Hematopoietic multipotent progenitor cell treated with erythropoietin and hydrocortisone succinate and interleukin-3 and kit ligand, for 4 days (in vitro differentiated cells): Measurements from ENCODE around the gene CDC26.
"Not testable (repeated sequence)": the region's sequence is repeated elsewhere in the genome, so short reads cannot be mapped to it uniquely, and the experiment has no call there.

Experiments used
- DNase-seq: peaks from one replicate; pipeline ENCODE4 v3.0.0-alpha.2; 2015

CDC26 gene

GRCh38 chr9:113237026-113237425 lies 38.3 kb downstream of the CDC26 start:
- no peak for DNase-seq

DNA sequence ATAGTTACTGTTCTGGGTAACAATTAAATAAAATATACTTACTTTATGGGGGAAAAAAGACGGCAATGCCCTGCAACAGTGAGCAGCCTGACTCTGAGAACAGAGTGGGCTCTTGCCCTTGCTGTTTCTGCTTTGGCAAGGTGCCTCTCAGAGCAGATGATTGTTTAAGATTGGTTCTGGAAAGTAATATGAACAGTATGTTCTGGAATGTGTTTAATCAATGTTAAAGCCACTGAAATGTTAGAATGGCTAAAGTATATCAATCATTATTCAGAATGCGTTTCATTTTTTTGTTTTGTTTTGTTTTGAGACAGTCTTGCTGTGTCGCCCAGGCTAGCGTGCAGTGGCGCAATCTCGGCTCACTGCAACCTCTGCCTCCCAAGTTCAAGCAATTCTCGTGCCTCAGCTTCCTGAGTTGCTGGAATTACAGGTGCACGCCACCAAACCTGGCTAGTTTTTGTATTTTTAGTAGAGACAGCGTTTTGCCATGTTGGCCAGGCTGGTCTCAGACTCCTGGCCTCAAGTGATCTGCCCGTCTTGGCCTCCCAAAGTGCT lies 39.6 kb downstream of the CDC26 start:
- not testable (repeated sequence) for DNase-seq

- DNase-seq: peak; percentile 33
Measured at GRCh38 chr9:113231701-113232100, 43.7 kb downstream of the CDC26 start.

GRCh38 chr9:113228130-113228665 lies 47.2 kb downstream of the CDC26 start:
- DNase-seq: no peak

GRCh38 chr9:113227436-113227835 lies 47.9 kb downstream of the CDC26 start:
- DNase-seq: no peak

DNA sequence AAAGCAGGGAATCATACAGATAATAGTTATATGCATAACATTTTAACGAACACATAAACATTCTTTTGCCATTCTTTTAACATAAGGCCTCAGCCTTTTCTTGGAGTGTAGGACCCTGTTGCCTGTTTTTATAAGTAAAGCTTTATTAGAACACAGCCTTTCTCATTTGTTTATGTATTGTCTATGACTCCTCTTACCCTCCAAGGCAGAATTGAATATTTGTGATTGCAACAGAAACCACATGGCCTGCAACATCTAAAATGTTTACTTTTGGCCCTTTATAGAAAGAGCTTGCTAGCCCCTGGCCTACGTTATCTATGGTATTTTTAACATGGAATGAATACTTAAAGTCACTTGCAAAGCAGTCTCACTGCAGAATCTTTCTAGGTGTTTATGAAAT lies 51.4 kb downstream of the CDC26 start:
- no peak for DNase-seq

DNA sequence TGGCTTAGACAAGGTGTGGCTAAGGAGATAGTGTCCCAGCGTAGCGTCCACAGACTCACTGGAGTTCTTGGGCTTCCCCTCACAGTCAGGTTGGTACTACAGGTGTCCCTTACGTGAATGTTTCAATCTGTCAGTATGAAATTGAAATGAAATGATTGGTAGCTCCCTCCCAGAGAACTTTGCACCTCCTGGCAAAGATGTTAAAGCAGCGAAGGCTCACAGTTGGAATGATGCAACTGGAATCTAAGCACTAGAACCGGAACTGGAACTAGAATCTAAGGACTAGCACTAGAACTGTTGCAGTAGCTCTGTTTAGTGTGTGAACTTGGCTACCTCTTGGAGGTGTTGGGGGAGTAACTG lies 52.9 kb downstream of the CDC26 start:
- DNase-seq: no peak

- DNase-seq: peak; percentile 57
Measured at GRCh38 chr9:113221800-113222481, 53.4 kb downstream of the CDC26 start.

DNA sequence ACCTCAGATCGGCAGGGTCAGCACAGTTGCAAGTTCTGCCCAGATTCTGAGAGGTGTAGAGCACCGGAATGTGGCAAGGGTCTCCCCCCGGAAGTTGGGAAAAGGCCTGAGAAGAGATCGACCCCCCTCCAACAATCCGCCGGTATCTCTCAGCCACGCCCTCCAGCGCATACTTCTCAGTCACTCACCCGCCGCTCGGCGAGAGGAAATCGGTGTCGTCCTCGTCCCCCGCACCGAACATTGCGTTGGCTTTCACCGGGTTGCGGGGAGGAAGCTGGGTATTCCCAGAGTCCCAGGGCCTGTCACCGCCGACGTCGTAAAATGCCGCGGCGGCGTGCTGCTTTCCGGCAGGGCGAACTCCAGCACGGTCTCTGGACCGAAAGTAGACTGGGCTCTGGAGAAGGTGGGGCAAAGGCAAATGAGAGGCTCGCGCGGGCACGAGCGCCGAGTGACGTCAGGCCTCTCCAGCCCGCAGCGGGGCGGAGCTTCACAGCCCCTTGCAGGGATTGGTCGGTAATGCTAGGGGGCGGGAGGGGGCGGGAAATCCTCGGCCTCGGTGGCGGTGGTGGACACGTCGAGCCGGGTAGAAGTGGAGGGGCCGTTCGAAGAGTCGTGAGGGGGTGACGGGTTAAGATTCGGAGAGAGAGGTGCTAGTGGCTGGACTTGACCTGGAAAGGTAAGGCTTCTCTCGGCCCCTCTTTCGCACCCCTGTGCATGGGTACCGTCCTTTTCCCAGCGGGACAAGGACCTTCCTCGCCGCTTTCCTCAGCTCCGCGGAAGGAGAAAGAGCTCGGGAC lies 54.2 kb downstream of the CDC26 start, which contains the start of the genes FKBP15 and SLC31A1:
TSS of gene FKBP15 (minus strand) at position 275 of the 797 bp plus-strand sequence. CDS start at position 241, 34 bp downstream.
TSS of gene SLC31A1 (plus strand) at position 542 of the 797 bp plus-strand sequence. CDS start 34,605 bp downstream, outside the sequence.
- peak; percentile 99 for DNase-seq

- DNase-seq: no peak
Measured at GRCh38 chr9:113220467-113221002, 54.8 kb downstream of the CDC26 start.

DNA sequence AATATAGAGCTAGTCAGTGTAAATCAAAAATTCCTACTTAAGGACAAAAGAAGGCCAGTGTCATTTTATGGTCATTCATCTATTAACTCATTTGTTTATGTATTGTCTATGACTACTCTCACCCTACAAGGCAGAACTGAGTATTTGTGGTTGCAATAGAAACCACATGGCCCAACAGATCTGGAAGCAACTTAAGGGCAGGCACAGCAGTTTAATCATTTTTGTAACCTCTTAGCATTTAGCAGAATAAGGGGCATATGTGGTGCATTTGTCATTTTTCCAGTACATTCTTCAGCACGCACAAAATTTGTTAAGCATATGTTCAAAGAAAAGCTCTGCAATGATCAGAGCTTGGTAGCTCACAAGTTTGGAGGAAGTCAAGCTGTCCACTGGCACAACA lies 55.4 kb downstream of the CDC26 start:
- peak; percentile 62 for DNase-seq

- peak; percentile 66 for DNase-seq
Measured at GRCh38 chr9:113219186-113219936, 56.0 kb downstream of the CDC26 start.
